Parathyroid adenoma (tissue), 2 donors: ENCODE results near the gene ZDHHC24.

ENCODE experiments used
- H2AFZ ChIP-seq: fragments of 300-600 bp; sonication (generic); one replicate; pipeline ENCODE4 v1.7.0; 2017; ENCODE audit warnings: antibody characterized with exemption, mild to moderate bottlenecking
- H3K27ac ChIP-seq: fragments of 300-600 bp; sonication (generic); one replicate; pipeline ENCODE4 v1.7.0; 2017
- H3K27me3 ChIP-seq: fragments of 300-600 bp; sonication (generic); one replicate; pipeline ENCODE4 v1.7.0; 2017; ENCODE audit warnings: low read length; ENCODE audit not compliant: control insufficient read depth, insufficient read depth
- H3K36me3 ChIP-seq: fragments of 300-600 bp; sonication (generic); one replicate; pipeline ENCODE4 v1.7.0; 2017; ENCODE audit warnings: low read length; ENCODE audit not compliant: control insufficient read depth, insufficient read depth
- H3K4me1 ChIP-seq: fragments of 300-600 bp; sonication (generic); one replicate; pipeline ENCODE4 v1.7.0; 2017; ENCODE audit warnings: control low read depth
- H3K4me2 ChIP-seq: fragments of 300-600 bp; sonication (generic); one replicate; pipeline ENCODE4 v1.7.0; 2017; ENCODE audit warnings: low read length
- H3K4me3 ChIP-seq: fragments of 300-600 bp; sonication (generic); one replicate; pipeline ENCODE4 v1.7.0; 2017; ENCODE audit warnings: low read depth, low read length
- H3K79me2 ChIP-seq: fragments of 300-600 bp; sonication (generic); one replicate; pipeline ENCODE4 v1.7.0; 2017; ENCODE audit warnings: control low read depth
- H3K9ac ChIP-seq: fragments of 300-600 bp; sonication (generic); one replicate; pipeline ENCODE4 v1.7.0; 2017; ENCODE audit warnings: mild to moderate bottlenecking
- H3K9me3 ChIP-seq: fragments of 300-600 bp; sonication (generic); one replicate; pipeline ENCODE4 v1.7.0; 2017; ENCODE audit warnings: low read length; ENCODE audit not compliant: control insufficient read depth
- TF ChIP-seq, protein P1 (sequence below): fragments of 300-600 bp; sonication (generic); IDR thresholded peaks from one replicate; pipeline ENCODE4 v1.7.0; 2017; ENCODE audit warnings: antibody characterized with exemption, mild to moderate bottlenecking
- donor health status: primary hyperparathyroidism.

ZDHHC24 gene

DNA sequence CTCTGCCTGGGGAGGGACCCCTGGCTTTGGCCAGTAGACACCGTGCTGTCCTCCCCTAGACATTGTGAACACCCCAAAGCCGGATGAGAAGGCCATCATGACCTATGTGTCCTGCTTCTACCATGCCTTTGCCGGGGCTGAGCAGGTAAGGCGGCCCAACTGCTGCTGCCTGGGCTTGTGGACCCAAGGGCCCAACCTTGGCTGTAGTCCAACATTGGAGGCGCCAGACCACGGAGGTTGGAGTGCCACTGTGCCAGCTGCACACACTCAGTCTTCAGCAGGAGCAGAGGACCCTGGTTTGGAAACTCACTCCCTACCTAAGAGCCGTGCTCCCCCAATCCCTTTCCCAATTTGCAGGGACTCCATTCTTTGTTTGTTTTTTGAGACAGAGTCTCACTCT, 10.2 kb upstream of the ZDHHC24 start:
- Histone ChIP-seq H3K27me3 (no peaks in the 10 kb centered on the region), H3K4me2 (no peak overlapping the region), H2AFZ (no peak overlapping the region), H3K4me1 (peaks cover 4% of the 10 kb centered on the region), H3K79me2 (no peaks in the 10 kb centered on the region), H3K4me3 (no peak overlapping the region), H3K9ac (no peak overlapping the region), H3K36me3 (no peaks in the 10 kb centered on the region), H3K27ac (no peak overlapping the region), H3K9me3 (no peaks in the 10 kb centered on the region)
- TF ChIP-seq, protein P1, sequence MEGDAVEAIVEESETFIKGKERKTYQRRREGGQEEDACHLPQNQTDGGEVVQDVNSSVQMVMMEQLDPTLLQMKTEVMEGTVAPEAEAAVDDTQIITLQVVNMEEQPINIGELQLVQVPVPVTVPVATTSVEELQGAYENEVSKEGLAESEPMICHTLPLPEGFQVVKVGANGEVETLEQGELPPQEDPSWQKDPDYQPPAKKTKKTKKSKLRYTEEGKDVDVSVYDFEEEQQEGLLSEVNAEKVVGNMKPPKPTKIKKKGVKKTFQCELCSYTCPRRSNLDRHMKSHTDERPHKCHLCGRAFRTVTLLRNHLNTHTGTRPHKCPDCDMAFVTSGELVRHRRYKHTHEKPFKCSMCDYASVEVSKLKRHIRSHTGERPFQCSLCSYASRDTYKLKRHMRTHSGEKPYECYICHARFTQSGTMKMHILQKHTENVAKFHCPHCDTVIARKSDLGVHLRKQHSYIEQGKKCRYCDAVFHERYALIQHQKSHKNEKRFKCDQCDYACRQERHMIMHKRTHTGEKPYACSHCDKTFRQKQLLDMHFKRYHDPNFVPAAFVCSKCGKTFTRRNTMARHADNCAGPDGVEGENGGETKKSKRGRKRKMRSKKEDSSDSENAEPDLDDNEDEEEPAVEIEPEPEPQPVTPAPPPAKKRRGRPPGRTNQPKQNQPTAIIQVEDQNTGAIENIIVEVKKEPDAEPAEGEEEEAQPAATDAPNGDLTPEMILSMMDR: no peak

DNA sequence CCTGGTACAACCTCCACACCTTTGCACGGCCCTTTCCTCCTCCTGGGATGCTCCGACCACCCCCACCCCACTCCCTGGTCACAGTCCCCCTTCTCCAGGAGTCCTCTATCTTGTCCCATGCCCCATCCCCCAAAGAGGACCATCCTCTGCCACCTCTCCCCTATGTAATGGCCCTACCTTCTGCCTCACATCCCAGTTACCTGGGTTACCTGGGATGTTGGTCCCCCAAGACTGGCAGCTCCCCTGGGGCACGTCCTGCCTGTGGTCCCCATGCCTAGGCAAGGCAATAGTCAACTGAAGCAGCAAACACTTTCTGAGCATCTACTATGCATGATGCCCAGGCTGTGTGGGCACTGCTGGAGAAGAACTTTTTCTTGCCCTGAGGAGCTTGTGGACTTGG, 9.6 kb upstream of the ZDHHC24 start:
- Histone ChIP-seq H3K9ac (no peak overlapping the region), H3K4me3 (no peak overlapping the region), H3K4me1 (peaks cover 4% of the 10 kb centered on the region), H3K4me2 (no peak overlapping the region), H3K36me3 (no peaks in the 10 kb centered on the region), H2AFZ (no peak overlapping the region), H3K27ac (no peak overlapping the region), H3K9me3 (no peaks in the 10 kb centered on the region), H3K79me2 (no peaks in the 10 kb centered on the region), H3K27me3 (no peaks in the 10 kb centered on the region)
- TF ChIP-seq, protein P1: no peak

DNA sequence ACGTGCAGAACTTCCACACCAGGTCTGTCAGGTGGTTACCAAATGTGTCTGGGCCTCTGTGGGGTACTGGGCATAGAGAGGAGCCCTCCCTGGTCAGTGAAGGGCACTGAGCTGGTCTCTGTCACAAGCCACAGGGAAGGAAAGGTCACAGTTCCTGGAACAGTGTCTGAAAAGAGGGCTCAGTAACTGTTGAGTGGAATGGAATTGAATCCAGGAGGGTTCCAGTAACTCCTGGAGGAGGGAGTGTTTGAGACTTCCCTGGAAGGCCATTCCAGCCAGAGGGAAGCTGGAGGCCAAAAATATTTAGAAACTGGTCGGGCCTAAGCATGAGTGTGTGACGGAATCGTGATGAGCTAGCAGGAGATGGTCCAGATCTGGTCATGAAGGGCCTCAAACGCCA, 8.8 kb upstream of the ZDHHC24 start:
- Histone ChIP-seq H3K4me2 (no peak overlapping the region), H3K4me3 (no peak overlapping the region), H3K27ac (no peak overlapping the region), H3K9me3 (no peaks in the 10 kb centered on the region), H2AFZ (no peak overlapping the region), H3K79me2 (no peaks in the 10 kb centered on the region), H3K9ac (no peak overlapping the region), H3K36me3 (no peaks in the 10 kb centered on the region), H3K27me3 (no peaks in the 10 kb centered on the region), H3K4me1 (peaks cover 4% of the 10 kb centered on the region)
- TF ChIP-seq, protein P1: no peak

DNA sequence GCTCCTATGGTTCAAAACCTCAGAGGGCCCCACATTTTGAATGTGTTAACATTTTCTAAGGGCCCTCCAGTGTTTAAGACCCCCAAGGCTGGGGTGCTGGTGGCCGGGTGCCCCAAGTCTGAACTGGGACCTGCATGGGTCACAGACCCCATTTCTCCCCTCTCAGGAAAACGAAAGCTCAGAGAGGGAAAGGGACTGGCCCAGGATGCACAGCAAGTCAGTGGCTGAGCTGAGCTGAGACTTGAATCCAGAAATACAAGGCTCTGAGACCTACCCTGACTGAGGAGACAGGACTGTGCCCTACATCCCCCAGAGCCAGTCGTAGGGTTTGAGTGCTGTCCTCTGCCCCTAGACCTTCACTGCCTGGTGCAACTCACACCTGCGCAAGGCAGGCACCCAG, 5.0 kb upstream of the ZDHHC24 start:
- Histone ChIP-seq H3K36me3 (no peaks in the 10 kb centered on the region), H3K4me1 (peaks cover 3% of the 10 kb centered on the region), H2AFZ (no peak overlapping the region), H3K27ac (no peak overlapping the region), H3K4me3 (no peak overlapping the region), H3K4me2 (no peak overlapping the region), H3K9ac (no peak overlapping the region), H3K79me2 (no peaks in the 10 kb centered on the region), H3K9me3 (no peaks in the 10 kb centered on the region), H3K27me3 (no peaks in the 10 kb centered on the region)
- TF ChIP-seq, protein P1: no peak

DNA sequence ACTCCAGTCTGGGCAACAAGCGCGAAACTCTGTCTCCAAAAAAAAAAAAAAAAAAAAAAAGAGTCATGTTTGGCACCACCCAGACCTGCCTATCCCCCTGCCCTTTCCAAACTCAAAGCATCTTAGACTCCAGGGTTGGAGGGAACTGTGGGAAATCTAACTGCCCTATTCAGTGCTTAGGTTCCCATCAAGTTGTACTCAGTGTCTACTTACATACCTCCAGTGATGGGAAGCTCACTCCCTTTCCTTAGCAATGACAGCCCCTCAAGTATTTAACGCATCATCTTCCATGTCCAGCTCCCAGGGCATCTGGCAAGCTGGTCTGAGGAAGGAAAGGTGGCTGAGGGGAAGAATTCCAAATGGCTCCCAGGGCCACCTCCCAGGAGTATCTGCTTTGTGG, 3.8 kb upstream of the ZDHHC24 start:
- Histone ChIP-seq H3K4me2 (no peak overlapping the region), H2AFZ (no peak overlapping the region), H3K79me2 (no peaks in the 10 kb centered on the region), H3K4me1 (peaks cover 6% of the 10 kb centered on the region), H3K27ac (no peak overlapping the region), H3K4me3 (no peak overlapping the region), H3K27me3 (no peaks in the 10 kb centered on the region), H3K9ac (no peak overlapping the region), H3K9me3 (no peaks in the 10 kb centered on the region), H3K36me3 (no peaks in the 10 kb centered on the region)
- TF ChIP-seq, protein P1: no peak
